HG03460 (cell line): ENCODE data around the gene SCYL2.
A peak's percentile ranks its signal among the peaks of the same experiment; 100 is the strongest.
"Not testable (repeated sequence)": the region's sequence is repeated elsewhere in the genome, so short reads cannot be mapped to it uniquely, and the experiment has no call there.

ENCODE experiments used
- ATAC-seq: cut with Tn5 transposase; IDR thresholded peaks from one replicate; pipeline ENCODE4 v1.9.1; 2021; ENCODE audit not compliant: unreplicated experiment

Gene SCYL2

GRCh38 chr12:100266835-100267602, at the start of gene SCYL2, which contains the start of gene DEPDC4:
TSS of gene SCYL2 (plus strand) at chr12:100267177. CDS start at chr12:100282971, 15,794 bp downstream.
TSS of gene DEPDC4 (minus strand) at chr12:100267079. CDS start at chr12:100267076, 3 bp downstream.
- peak; percentile 93 for ATAC-seq

GRCh38 chr12:100219328-100220109, 47.5 kb upstream of the SCYL2 start:
- no peak for ATAC-seq

- ATAC-seq: no peak
These were observed 45.5 kb upstream of the SCYL2 start for GRCh38 chr12:100221523-100221922.

GRCh38 chr12:100222173-100222572, 44.8 kb upstream of the SCYL2 start:
- ATAC-seq: not testable (repeated sequence)

GRCh38 chr12:100225491-100225890, 41.5 kb upstream of the SCYL2 start:
- ATAC-seq: no peak

GRCh38 chr12:100229036-100229635, 37.8 kb upstream of the SCYL2 start:
- ATAC-seq: no peak

- no peak for ATAC-seq
These were observed 37.1 kb upstream of the SCYL2 start for GRCh38 chr12:100229876-100230275.

- not testable (repeated sequence) for ATAC-seq
These were observed 35.1 kb upstream of the SCYL2 start for GRCh38 chr12:100231873-100232272.

GRCh38 chr12:100234166-100234565, 32.8 kb upstream of the SCYL2 start:
- ATAC-seq: no peak

- peak; percentile 57 for ATAC-seq
These were observed 32.2 kb upstream of the SCYL2 start for GRCh38 chr12:100234591-100235304.

- ATAC-seq: no peak
These were observed 28.2 kb upstream of the SCYL2 start for GRCh38 chr12:100238801-100239200.

- no peak for ATAC-seq
These were observed 27.4 kb upstream of the SCYL2 start for GRCh38 chr12:100239589-100239988.

- ATAC-seq: no peak
These were observed 23.8 kb upstream of the SCYL2 start for GRCh38 chr12:100243137-100243536.

- ATAC-seq: no peak
These were observed 19.2 kb upstream of the SCYL2 start for GRCh38 chr12:100247765-100248164.

- no peak for ATAC-seq
These were observed 18.1 kb upstream of the SCYL2 start for GRCh38 chr12:100248886-100249285.

GRCh38 chr12:100249941-100250340, 17.0 kb upstream of the SCYL2 start:
- ATAC-seq: no peak

- no peak for ATAC-seq
These were observed 15.1 kb upstream of the SCYL2 start for GRCh38 chr12:100251917-100252316.

GRCh38 chr12:100253437-100253836, 13.5 kb upstream of the SCYL2 start:
- ATAC-seq: no peak

- no peak for ATAC-seq
These were observed 12.1 kb upstream of the SCYL2 start for GRCh38 chr12:100254876-100255275.

GRCh38 chr12:100258127-100258526, 8.8 kb upstream of the SCYL2 start:
- ATAC-seq: no peak

- no peak for ATAC-seq
These were observed 3.8 kb upstream of the SCYL2 start for GRCh38 chr12:100263131-100263530.
